Spleen (tissue), 7 donors: ENCODE results near the gene PACRG.

Experiments used
- CTCF ChIP-seq, 11 experiments: fragments of 200-600 bp in 7 of 11; fragments of 450-650 bp in 4 of 11; sonication (generic) in 4 of 11; IDR thresholded peaks in 8 of 11; conservative IDR thresholded peaks in 3 of 11; 1 replicate in 7 of 11; 2 replicates in 4 of 11; pipeline versions ENCODE4 v1.4.0 to v1.8.0; 2016 to 2021; ENCODE audit warnings: antibody characterized with exemption in 11 of 11, inconsistent platforms in 4 of 11, mild to moderate bottlenecking in 1 of 11
- POLR2AphosphoS5 ChIP-seq, 3 donors: sonication (generic); formaldehyde crosslinking; IDR thresholded peaks; one replicate each; pipeline ENCODE4 v1.5.1; 2017; ENCODE audit warnings: antibody characterized with exemption in 3 of 3
- donor health status: DM: no; HTN: no; CAD: no; lungs with moderate emphysema.
- donor health status: DM: no; HTN: no; CAD: no.
- donor health status: DM: no; HTN: no; CAD: no.

GRCh38 chr6:162698440-162698839, 29.3 kb upstream of the PACRG start:
- TF ChIP-seq CTCF (IDR thresholded peaks at IDR 0.05 in 8 of 11, conservative IDR thresholded peaks at IDR 0.05 in 3 of 11) (no peak), POLR2AphosphoS5 (IDR thresholded peaks at IDR 0.05) (no peak)
